GM21526 (cell line): ENCODE measurements around the gene ZSCAN16.
"Not testable (repeated sequence)": the region's sequence is repeated elsewhere in the genome, so short reads cannot be mapped to it uniquely, and the experiment has no call there.

ENCODE experiments used
- ATAC-seq: cut with Tn5 transposase; IDR thresholded peaks from one replicate; pipeline ENCODE4 v1.9.1; 2021; ENCODE audit warnings: moderate library complexity; ENCODE audit not compliant: unreplicated experiment, low FRiP score

Gene ZSCAN16

GRCh38 chr6:28124350-28124970, at the start of gene ZSCAN16:
Gene ZSCAN16, plus strand, starts transcription at chr6:28124609. Its CDS starts 835 bp downstream, at chr6:28125444.
- peak; percentile 86 for ATAC-seq

- ATAC-seq: no peak
Measured at GRCh38 chr6:28078050-28078449, 46.4 kb upstream of the ZSCAN16 start.

- no peak for ATAC-seq
Measured at GRCh38 chr6:28078836-28079235, 45.6 kb upstream of the ZSCAN16 start.

- peak; percentile 22 for ATAC-seq
Measured at GRCh38 chr6:28080381-28080630, 44.1 kb upstream of the ZSCAN16 start, which contains the start of gene ZNF165. Gene ZNF165, plus strand, starts transcription at chr6:28080568. Its CDS starts 4,913 bp downstream, at chr6:28085481.

GRCh38 chr6:28080631-28081485, 43.6 kb upstream of the ZSCAN16 start:
- ATAC-seq: peak; percentile 63

- ATAC-seq: peak; percentile 45
Measured at GRCh38 chr6:28081486-28081751, 43.0 kb upstream of the ZSCAN16 start.

GRCh38 chr6:28082939-28083338, 41.5 kb upstream of the ZSCAN16 start:
- no peak for ATAC-seq

- ATAC-seq: no peak
Measured at GRCh38 chr6:28089054-28089453, 35.4 kb upstream of the ZSCAN16 start.

GRCh38 chr6:28090917-28091586, 33.4 kb upstream of the ZSCAN16 start:
- ATAC-seq: no peak

- ATAC-seq: not testable (repeated sequence)
Measured at GRCh38 chr6:28102222-28102621, 22.2 kb upstream of the ZSCAN16 start.

- ATAC-seq: not testable (repeated sequence)
Measured at GRCh38 chr6:28102699-28103098, 21.7 kb upstream of the ZSCAN16 start.

- ATAC-seq: peak; percentile 99
Measured at GRCh38 chr6:28104392-28105244, 19.8 kb upstream of the ZSCAN16 start.

GRCh38 chr6:28105245-28105639, 19.2 kb upstream of the ZSCAN16 start:
- ATAC-seq: peak; percentile 24

GRCh38 chr6:28107506-28107905, 16.9 kb upstream of the ZSCAN16 start:
- no peak for ATAC-seq

GRCh38 chr6:28111964-28112363, 12.4 kb upstream of the ZSCAN16 start:
- no peak for ATAC-seq

GRCh38 chr6:28115799-28116198, 8.6 kb upstream of the ZSCAN16 start:
- no peak for ATAC-seq

GRCh38 chr6:28117386-28118050, 6.9 kb upstream of the ZSCAN16 start:
- no peak for ATAC-seq

GRCh38 chr6:28118217-28118616, 6.2 kb upstream of the ZSCAN16 start:
- ATAC-seq: no peak

GRCh38 chr6:28121876-28122275, 2.5 kb upstream of the ZSCAN16 start:
- ATAC-seq: no peak

- not testable (repeated sequence) for ATAC-seq
Measured at GRCh38 chr6:28122283-28122682, 2.1 kb upstream of the ZSCAN16 start.
